WTC11 (cell line): ENCODE data around the gene POLA1.

Source experiments
- AFF4 ChIP-seq: sonication (generic); formaldehyde crosslinking; IDR thresholded peaks from 2 replicates; pipeline ENCODE4 v1.8.1; 2023; ENCODE audit warnings: mild to moderate bottlenecking, missing genetic modification reagents, borderline replicate concordance
- ATF6 ChIP-seq: sonication (generic); formaldehyde crosslinking; IDR thresholded peaks from 2 replicates; pipeline ENCODE4 v1.8.1; 2023; ENCODE audit warnings: mild to moderate bottlenecking, missing genetic modification reagents
- CTCF ChIP-seq: fragments of 200-600 bp; IDR thresholded peaks from 2 replicates; pipeline ENCODE4 v1.8.0; 2022; ENCODE audit warnings: antibody characterized with exemption
- E2F4 ChIP-seq: sonication (generic); formaldehyde crosslinking; IDR thresholded peaks from 2 replicates; pipeline ENCODE4 v1.8.1; 2022; ENCODE audit warnings: low read depth, mild to moderate bottlenecking, moderate library complexity, missing genetic modification reagents, borderline replicate concordance
- JUN ChIP-seq: sonication (generic); formaldehyde crosslinking; IDR thresholded peaks from 2 replicates; pipeline ENCODE4 v1.8.0; 2023; ENCODE audit warnings: mild to moderate bottlenecking, missing genetic modification reagents
- NFYB ChIP-seq: sonication (generic); formaldehyde crosslinking; conservative IDR thresholded peaks from 2 replicates; pipeline ENCODE4 v1.8.0; 2022; ENCODE audit warnings: low read depth, missing genetic modification reagents
- PRDM15 ChIP-seq: sonication (generic); formaldehyde crosslinking; IDR thresholded peaks from 2 replicates; pipeline ENCODE4 v1.8.0; 2022; ENCODE audit warnings: missing genetic modification reagents
- PREB ChIP-seq: sonication (generic); formaldehyde crosslinking; IDR thresholded peaks from 2 replicates; pipeline ENCODE4 v1.8.1; 2022; ENCODE audit warnings: mild to moderate bottlenecking, missing genetic modification reagents, moderate library complexity, borderline replicate concordance
- TEAD1 ChIP-seq: sonication (generic); formaldehyde crosslinking; IDR thresholded peaks from 2 replicates; pipeline ENCODE4 v1.8.0; 2022; ENCODE audit warnings: mild to moderate bottlenecking, missing genetic modification reagents
- USF1 ChIP-seq: sonication (generic); formaldehyde crosslinking; IDR thresholded peaks from 2 replicates; pipeline ENCODE4 v1.8.0; 2022; ENCODE audit warnings: mild to moderate bottlenecking, missing genetic modification reagents
- ZBTB43 ChIP-seq: sonication (generic); formaldehyde crosslinking; IDR thresholded peaks from 2 replicates; pipeline ENCODE4 v1.8.1; 2023; ENCODE audit warnings: mild to moderate bottlenecking, missing genetic modification reagents
- ZNF232 ChIP-seq: sonication (generic); formaldehyde crosslinking; IDR thresholded peaks from 2 replicates; pipeline ENCODE4 v1.8.0; 2022; ENCODE audit warnings: mild to moderate bottlenecking, missing genetic modification reagents
- ZNF263 ChIP-seq: sonication (generic); formaldehyde crosslinking; IDR thresholded peaks from 2 replicates; pipeline ENCODE4 v1.8.1; 2022; ENCODE audit warnings: low read depth, mild to moderate bottlenecking, moderate library complexity, missing genetic modification reagents

- no peak for TF ChIP-seq ZNF263 (CRISPR knock-in tag)
- TF ChIP-seq USF1 (CRISPR knock-in tag) = no peak
- no peak for TF ChIP-seq ZNF232 (CRISPR knock-in tag)
- no peak for TF ChIP-seq PRDM15 (CRISPR knock-in tag)
- TF ChIP-seq PREB (CRISPR knock-in tag) = no peak
- no peak for TF ChIP-seq JUN (CRISPR knock-in tag)
- TF ChIP-seq CTCF = no peak
- TF ChIP-seq ATF6 (CRISPR knock-in tag) = no peak
- TF ChIP-seq TEAD1 = no peak
- TF ChIP-seq AFF4 (CRISPR knock-in tag) = no peak
- TF ChIP-seq ZBTB43 (CRISPR knock-in tag) = no peak
- TF ChIP-seq E2F4 = no peak
- no peak for TF ChIP-seq NFYB (CRISPR knock-in tag)
Measured at GRCh38 chrX:24672701-24673190, 21.0 kb upstream of the POLA1 start.
